Osteoblast (primary cell): ENCODE measurements around the gene TLK1. TPM values are rescaled to one million over a fixed set of nuclear protein-coding genes. Genes with fewer than 3 reads are reported as not detected.

Source experiments
- DNase-seq: peaks from one replicate; pipeline ENCODE4 v3.0.0; 2011; ENCODE audit warnings: low spot score, mixed read lengths; ENCODE audit not compliant: insufficient read length; ENCODE audit errors: missing footprints
- H2AFZ ChIP-seq: 2 replicates; pipeline ENCODE4 v1.6.0; 2011; ENCODE audit warnings: mild to moderate bottlenecking, low read length
- H3K27ac ChIP-seq: 2 replicates; pipeline ENCODE4 v1.5.1; 2011; ENCODE audit warnings: mild to moderate bottlenecking, low read depth, low read length, moderate library complexity
- H3K27me3 ChIP-seq: 2 replicates; pipeline ENCODE4 v1.6.0; 2012; ENCODE audit warnings: mild to moderate bottlenecking, control low read depth, inconsistent platforms, low read length, moderate library complexity; ENCODE audit not compliant: insufficient read depth
- H3K36me3 ChIP-seq: 2 replicates; pipeline ENCODE4 v1.5.1; 2011; ENCODE audit warnings: mild to moderate bottlenecking, low read length, control low read depth, moderate library complexity; ENCODE audit not compliant: insufficient read depth
- H3K4me1 ChIP-seq: 2 replicates; pipeline ENCODE4 v1.5.1; 2011; ENCODE audit warnings: mild to moderate bottlenecking, low read length, control low read depth, moderate library complexity; ENCODE audit not compliant: insufficient read depth
- H3K4me2 ChIP-seq: 2 replicates; pipeline ENCODE4 v1.6.0; 2011; ENCODE audit warnings: mild to moderate bottlenecking, low read length; ENCODE audit not compliant: insufficient read depth
- H3K4me3 ChIP-seq: fragments of 200-600 bp; sonication (generic); 3 replicates; pipeline ENCODE4 v1.5.1; 2012; ENCODE audit warnings: mild to moderate bottlenecking, low read length, inconsistent platforms; ENCODE audit not compliant: insufficient read depth
- H3K79me2 ChIP-seq: 2 replicates; pipeline ENCODE4 v1.6.0; 2012; ENCODE audit warnings: mild to moderate bottlenecking, low read length, control low read depth, inconsistent platforms; ENCODE audit not compliant: insufficient read depth
- H3K9me3 ChIP-seq: 2 replicates; pipeline ENCODE4 v1.5.1; 2011; ENCODE audit warnings: low read depth, low read length, control low read depth
- H4K20me1 ChIP-seq: 2 replicates; pipeline ENCODE4 v1.6.0; 2012; ENCODE audit warnings: mild to moderate bottlenecking, low read length, control low read depth; ENCODE audit not compliant: insufficient read depth
- total RNA-seq: library from RNA; depleted of rRNA; stranded (reverse); fragments of >200 nt; gene quantifications from 2 replicates; pipeline ENCODE4 v1.2.3, GENCODE V29; 2012
- TF ChIP-seq, protein P1 (sequence below): IDR thresholded peaks from 2 replicates; pipeline ENCODE4 v1.5.1; 2011; ENCODE audit warnings: mild to moderate bottlenecking, low read depth, low read length, moderate library complexity; ENCODE audit errors: extremely low read depth

TLK1 gene
- total RNA-seq, 1 donor: 22.1 TPM

DNA sequence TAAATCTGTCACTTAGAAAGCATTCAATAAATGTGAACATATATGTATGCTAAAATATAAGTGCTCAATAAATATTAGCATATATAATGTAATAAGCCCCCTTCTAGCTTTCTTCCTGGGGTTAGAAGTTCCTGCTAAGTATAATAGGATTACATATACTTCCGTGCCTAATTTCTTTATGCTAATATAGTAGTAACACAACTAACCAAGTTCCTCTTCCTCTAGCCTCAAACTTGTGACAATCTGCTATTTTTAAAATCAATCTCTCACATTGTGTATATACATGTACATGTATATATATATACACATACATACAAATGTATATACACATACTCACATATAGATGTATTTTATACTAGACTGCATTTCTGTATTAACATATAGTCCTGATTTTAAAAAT is 32.2 kb downstream of the TLK1 start:
- H3K4me3 ChIP-seq: no peak overlapping the region
- peaks cover 41% of the 10 kb centered on the region for H4K20me1 ChIP-seq
- TF ChIP-seq, protein P1, sequence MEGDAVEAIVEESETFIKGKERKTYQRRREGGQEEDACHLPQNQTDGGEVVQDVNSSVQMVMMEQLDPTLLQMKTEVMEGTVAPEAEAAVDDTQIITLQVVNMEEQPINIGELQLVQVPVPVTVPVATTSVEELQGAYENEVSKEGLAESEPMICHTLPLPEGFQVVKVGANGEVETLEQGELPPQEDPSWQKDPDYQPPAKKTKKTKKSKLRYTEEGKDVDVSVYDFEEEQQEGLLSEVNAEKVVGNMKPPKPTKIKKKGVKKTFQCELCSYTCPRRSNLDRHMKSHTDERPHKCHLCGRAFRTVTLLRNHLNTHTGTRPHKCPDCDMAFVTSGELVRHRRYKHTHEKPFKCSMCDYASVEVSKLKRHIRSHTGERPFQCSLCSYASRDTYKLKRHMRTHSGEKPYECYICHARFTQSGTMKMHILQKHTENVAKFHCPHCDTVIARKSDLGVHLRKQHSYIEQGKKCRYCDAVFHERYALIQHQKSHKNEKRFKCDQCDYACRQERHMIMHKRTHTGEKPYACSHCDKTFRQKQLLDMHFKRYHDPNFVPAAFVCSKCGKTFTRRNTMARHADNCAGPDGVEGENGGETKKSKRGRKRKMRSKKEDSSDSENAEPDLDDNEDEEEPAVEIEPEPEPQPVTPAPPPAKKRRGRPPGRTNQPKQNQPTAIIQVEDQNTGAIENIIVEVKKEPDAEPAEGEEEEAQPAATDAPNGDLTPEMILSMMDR: no peak
- no peaks in the 10 kb centered on the region for H3K27me3 ChIP-seq
- no peak overlapping the region for H3K27ac ChIP-seq
- no peaks in the 10 kb centered on the region for H3K4me1 ChIP-seq
- H3K9me3 ChIP-seq: no peaks in the 10 kb centered on the region
- no peak for DNase-seq
- no peak overlapping the region for H3K4me2 ChIP-seq
- peaks cover 96% of the 10 kb centered on the region for H3K79me2 ChIP-seq
- H2AFZ ChIP-seq: no peak overlapping the region
- H3K36me3 ChIP-seq: no peaks in the 10 kb centered on the region

DNA sequence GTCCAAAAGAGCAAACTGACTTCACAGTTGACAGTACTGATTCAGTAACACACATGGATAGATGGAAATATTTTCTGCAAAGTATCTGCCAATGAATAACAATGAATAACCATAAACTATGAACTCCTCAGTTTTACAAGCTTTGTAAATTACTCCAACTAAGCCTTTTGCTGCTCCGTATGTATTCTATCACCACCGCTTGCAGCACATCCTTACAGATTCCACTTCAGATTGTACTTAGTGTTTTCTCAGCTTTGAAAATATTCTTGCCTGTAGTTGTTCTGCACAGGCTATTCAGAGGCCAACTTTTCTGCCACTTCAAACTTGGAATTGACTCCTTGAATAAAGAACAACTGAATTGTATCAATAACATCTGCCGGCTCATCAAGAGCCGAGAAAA is 36.2 kb downstream of the TLK1 start:
- Histone ChIP-seq H3K4me3 (no peak overlapping the region), H3K36me3 (no peaks in the 10 kb centered on the region), H4K20me1 (peaks cover 42% of the 10 kb centered on the region), H3K9me3 (no peaks in the 10 kb centered on the region), H2AFZ (no peak overlapping the region), H3K27me3 (no peaks in the 10 kb centered on the region), H3K27ac (no peak overlapping the region), H3K4me1 (no peaks in the 10 kb centered on the region), H3K79me2 (peaks cover 98% of the 10 kb centered on the region), H3K4me2 (no peak overlapping the region)
- DNase-seq: no peak
- TF ChIP-seq, protein P1: no peak

DNA sequence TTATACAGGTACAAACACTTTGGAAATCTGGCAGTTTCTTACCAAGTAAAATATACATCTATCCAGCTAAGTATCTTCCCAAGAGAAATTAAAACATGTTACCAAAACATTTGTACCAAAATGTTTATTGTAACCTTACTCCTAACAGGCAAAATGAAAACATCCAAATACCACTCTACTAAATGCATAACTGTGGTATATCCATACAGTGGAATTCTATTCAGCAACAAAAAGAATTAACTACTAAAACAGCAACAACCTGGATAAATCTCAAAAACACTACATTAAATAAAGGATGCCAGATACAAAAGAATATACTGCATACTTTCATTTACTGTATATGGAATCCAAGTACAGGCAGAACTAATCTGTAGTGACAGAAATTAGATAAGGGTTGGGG is 51.1 kb downstream of the TLK1 start:
- DNase-seq: no peak
- Histone ChIP-seq H3K79me2 (peaks cover 93% of the 10 kb centered on the region), H3K9me3 (no peaks in the 10 kb centered on the region), H3K4me3 (no peak overlapping the region), H2AFZ (no peak overlapping the region), H4K20me1 (peaks cover 9% of the 10 kb centered on the region), H3K4me2 (no peak overlapping the region), H3K27me3 (no peaks in the 10 kb centered on the region), H3K4me1 (no peaks in the 10 kb centered on the region), H3K27ac (no peak overlapping the region), H3K36me3 (peaks cover 2% of the 10 kb centered on the region)
- TF ChIP-seq, protein P1: no peak

GRCh38 chr2:171109020-171109419 is 51.7 kb downstream of the TLK1 start:
- peaks cover 9% of the 10 kb centered on the region for H4K20me1 ChIP-seq
- no peaks in the 10 kb centered on the region for H3K4me1 ChIP-seq
- H3K79me2 ChIP-seq: peaks cover 93% of the 10 kb centered on the region
- no peaks in the 10 kb centered on the region for H3K27me3 ChIP-seq
- H3K27ac ChIP-seq: no peak overlapping the region
- no peak for DNase-seq
- no peak overlapping the region for H2AFZ ChIP-seq
- no peak overlapping the region for H3K4me2 ChIP-seq
- H3K9me3 ChIP-seq: no peaks in the 10 kb centered on the region
- H3K4me3 ChIP-seq: no peak overlapping the region
- TF ChIP-seq, protein P1: no peak
- H3K36me3 ChIP-seq: no peaks in the 10 kb centered on the region
